DMS 273 (cell line): ENCODE measurements around the gene CYP2A7.
"Not testable (repeated sequence)": the region's sequence is repeated elsewhere in the genome, so short reads cannot be mapped to it uniquely, and the experiment has no call there.

ENCODE experiments used
- DNase-seq: peaks from one replicate; lab custom pipeline; 2025; ENCODE audit not compliant: unreplicated experiment; lab: John Stamatoyannopoulos, UW

Gene CYP2A7

GRCh38 chr19:40882062-40882461, at the start of gene CYP2A7:
CYP2A7 (minus strand) TSS chr19:40882231; CDS start chr19:40882210, 21 bp downstream.
- not testable (repeated sequence) for DNase-seq

GRCh38 chr19:40930799-40931198, 48.8 kb upstream of the CYP2A7 start:
- DNase-seq, result not testable (repeated sequence)

- DNase-seq, result not testable (repeated sequence)
Measured at GRCh38 chr19:40929942-40930341, 47.9 kb upstream of the CYP2A7 start.

GRCh38 chr19:40928850-40929249, 46.8 kb upstream of the CYP2A7 start:
- DNase-seq, result no peak

GRCh38 chr19:40927567-40927966, 45.5 kb upstream of the CYP2A7 start:
- no peak for DNase-seq

- not testable (repeated sequence) for DNase-seq
Measured at GRCh38 chr19:40926276-40926675, 44.2 kb upstream of the CYP2A7 start.

GRCh38 chr19:40923934-40924391, 41.9 kb upstream of the CYP2A7 start:
- no peak for DNase-seq

GRCh38 chr19:40922237-40923160, 40.5 kb upstream of the CYP2A7 start:
- not testable (repeated sequence) for DNase-seq

- no peak for DNase-seq
Measured at GRCh38 chr19:40921005-40921897, 39.2 kb upstream of the CYP2A7 start.

- DNase-seq, result no peak
Measured at GRCh38 chr19:40920300-40921004, 38.4 kb upstream of the CYP2A7 start.

- DNase-seq, result not testable (repeated sequence)
Measured at GRCh38 chr19:40919530-40920299, 37.7 kb upstream of the CYP2A7 start.

GRCh38 chr19:40918303-40918702, 36.3 kb upstream of the CYP2A7 start:
- not testable (repeated sequence) for DNase-seq

GRCh38 chr19:40908976-40909375, 26.9 kb upstream of the CYP2A7 start:
- DNase-seq, result no peak

- no peak for DNase-seq
Measured at GRCh38 chr19:40907968-40908735, 26.1 kb upstream of the CYP2A7 start.

- no peak for DNase-seq
Measured at GRCh38 chr19:40906512-40906911, 24.5 kb upstream of the CYP2A7 start.

GRCh38 chr19:40904673-40905156, 22.7 kb upstream of the CYP2A7 start:
- DNase-seq, result not testable (repeated sequence)

- not testable (repeated sequence) for DNase-seq
Measured at GRCh38 chr19:40901975-40902750, 20.1 kb upstream of the CYP2A7 start.

- DNase-seq, result not testable (repeated sequence)
Measured at GRCh38 chr19:40900521-40900920, 18.5 kb upstream of the CYP2A7 start.
